K562 (cell line): ENCODE data around the gene HOXA9. TPM values are rescaled to one million over a fixed set of nuclear protein-coding genes. Genes with fewer than 3 reads are reported as not detected.

Experiments
- THRAP3 ChIP-seq: fragments of 450-650 bp; IDR thresholded peaks from 2 replicates; pipeline ENCODE4 v1.6.1; 2016; ENCODE audit warnings: mild to moderate bottlenecking, inconsistent platforms, borderline replicate concordance
- polyA plus RNA-seq, 8 experiments: library from polyadenylated mRNA; depleted of rRNA in 4 of 8; stranded (reverse) in 5 of 8; unstranded in 3 of 8; fragments of >200 nt; fragmentation: Nextera tagmentation in 2 of 8; fragmentation: Illumina TruSeq in 1 of 8; extraction: Ambion mirVana in 2 of 8; extraction: Trizol in 1 of 8; gene quantifications; 2 replicates each; pipeline versions ENCODE4 v1.2.1 to v1.2.3, GENCODE V29; 2011 to 2014; ENCODE audit warnings: inconsistent platforms in 1 of 8, missing spikeins in 1 of 8
- total RNA-seq, 7 experiments: library from RNA; depleted of rRNA in 6 of 7; stranded (reverse); fragments of >200 nt in 6 of 7; fragmentation: Illumina TruSeq in 2 of 7; extraction: Trizol in 2 of 7; gene quantifications; 2 replicates each; pipeline versions ENCODE4 v1.2.1 to v1.2.3, GENCODE V29; 2011 to 2021; ENCODE audit warnings: low replicate concordance in 1 of 7
- TF ChIP-seq, protein P1 (sequence below): fragments of 250-450 bp; sonication (Bioruptor Pico); IDR thresholded peaks from 2 replicates; pipeline ENCODE4 v1.5.0; 2021; ENCODE audit warnings: mild to moderate bottlenecking, borderline replicate concordance
- TF ChIP-seq, protein P2 (sequence below): fragments of 250-450 bp; sonication (Bioruptor Pico); IDR thresholded peaks from 2 replicates; pipeline ENCODE4 v1.8.0; 2021; ENCODE audit warnings: moderate library complexity, mild to moderate bottlenecking, inconsistent platforms
- TF ChIP-seq, protein P3 (sequence below): IDR thresholded peaks from 2 replicates; pipeline ENCODE4 v1.6.1; 2012; ENCODE audit warnings: low read depth, low read length, improper control_type of control experiment, borderline replicate concordance
- TF ChIP-seq, protein P4 (sequence below), 2 experiments: fragments of 450-650 bp in 1 of 2; sonication (generic) in 1 of 2; formaldehyde crosslinking in 1 of 2; IDR thresholded peaks; 2 replicates each; pipeline versions ENCODE4 v1.7.1 to v1.9.0; 2016 to 2022; ENCODE audit warnings: inconsistent platforms in 1 of 2, mild to moderate bottlenecking in 1 of 2, missing genetic modification reagents in 1 of 2

Gene HOXA9
- total and polyA plus RNA-seq, 9 of the 15 experiments (the other 6 are each of a cell fraction or from before 2014, with no cell fraction given), result not detected

DNA sequence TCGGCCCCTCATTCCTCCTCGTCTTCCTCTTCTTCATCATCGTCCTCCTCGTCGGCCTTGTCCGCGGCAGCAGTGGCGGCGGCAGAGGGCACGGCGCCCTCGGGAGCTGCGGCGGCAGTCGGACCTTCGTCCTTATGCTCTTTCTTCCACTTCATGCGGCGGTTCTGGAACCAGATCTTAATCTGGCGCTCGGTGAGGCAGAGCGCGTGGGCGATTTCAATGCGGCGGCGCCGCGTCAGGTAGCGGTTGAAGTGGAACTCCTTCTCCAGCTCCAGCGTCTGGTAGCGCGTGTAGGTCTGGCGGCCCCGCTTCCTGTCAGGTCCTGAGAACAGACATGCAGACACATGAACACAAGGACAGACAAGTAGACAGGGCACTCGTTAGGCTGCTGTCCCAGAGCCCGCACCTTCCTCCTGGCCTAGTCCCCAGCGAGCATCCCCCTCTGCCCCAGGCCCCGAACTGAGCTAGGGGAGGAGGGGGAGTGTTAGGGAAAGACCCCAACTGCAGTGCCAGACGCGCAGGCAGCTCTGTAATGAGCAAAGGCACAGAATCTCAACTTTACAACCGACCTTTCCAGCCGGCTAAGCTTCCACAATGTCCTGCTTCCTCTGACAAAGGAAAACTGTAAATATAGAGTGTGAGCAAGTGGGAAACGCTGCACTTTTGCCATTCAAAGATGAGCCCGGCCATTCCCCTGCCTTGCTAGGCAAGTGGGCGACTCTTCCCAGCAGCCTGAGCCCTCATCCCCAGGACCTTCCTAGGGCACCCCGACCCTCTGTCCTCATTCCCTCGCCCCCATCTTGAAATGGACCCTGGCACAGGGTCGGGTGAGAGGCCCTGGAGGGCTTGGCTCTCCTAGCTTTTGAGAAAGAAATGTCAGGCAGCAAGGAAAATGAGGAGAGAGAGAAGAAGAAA is 10.2 kb downstream of the HOXA9 start (continued):
- TF ChIP-seq, protein P1, sequence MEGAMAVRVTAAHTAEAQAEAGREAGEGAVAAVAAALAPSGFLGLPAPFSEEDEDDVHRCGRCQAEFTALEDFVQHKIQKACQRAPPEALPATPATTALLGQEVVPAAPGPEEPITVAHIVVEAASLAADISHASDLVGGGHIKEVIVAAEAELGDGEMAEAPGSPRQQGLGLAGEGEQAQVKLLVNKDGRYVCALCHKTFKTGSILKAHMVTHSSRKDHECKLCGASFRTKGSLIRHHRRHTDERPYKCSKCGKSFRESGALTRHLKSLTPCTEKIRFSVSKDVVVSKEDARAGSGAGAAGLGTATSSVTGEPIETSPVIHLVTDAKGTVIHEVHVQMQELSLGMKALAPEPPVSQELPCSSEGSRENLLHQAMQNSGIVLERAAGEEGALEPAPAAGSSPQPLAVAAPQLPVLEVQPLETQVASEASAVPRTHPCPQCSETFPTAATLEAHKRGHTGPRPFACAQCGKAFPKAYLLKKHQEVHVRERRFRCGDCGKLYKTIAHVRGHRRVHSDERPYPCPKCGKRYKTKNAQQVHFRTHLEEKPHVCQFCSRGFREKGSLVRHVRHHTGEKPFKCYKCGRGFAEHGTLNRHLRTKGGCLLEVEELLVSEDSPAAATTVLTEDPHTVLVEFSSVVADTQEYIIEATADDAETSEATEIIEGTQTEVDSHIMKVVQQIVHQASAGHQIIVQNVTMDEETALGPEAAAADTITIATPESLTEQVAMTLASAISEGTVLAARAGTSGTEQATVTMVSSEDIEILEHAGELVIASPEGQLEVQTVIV (CRISPR knock-in tag), result no peak
- TF ChIP-seq, protein P2, sequence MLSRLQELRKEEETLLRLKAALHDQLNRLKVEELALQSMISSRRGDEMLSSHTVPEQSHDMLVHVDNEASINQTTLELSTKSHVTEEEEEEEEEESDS (CRISPR knock-in tag), result no peak
- TF ChIP-seq, protein P3, sequence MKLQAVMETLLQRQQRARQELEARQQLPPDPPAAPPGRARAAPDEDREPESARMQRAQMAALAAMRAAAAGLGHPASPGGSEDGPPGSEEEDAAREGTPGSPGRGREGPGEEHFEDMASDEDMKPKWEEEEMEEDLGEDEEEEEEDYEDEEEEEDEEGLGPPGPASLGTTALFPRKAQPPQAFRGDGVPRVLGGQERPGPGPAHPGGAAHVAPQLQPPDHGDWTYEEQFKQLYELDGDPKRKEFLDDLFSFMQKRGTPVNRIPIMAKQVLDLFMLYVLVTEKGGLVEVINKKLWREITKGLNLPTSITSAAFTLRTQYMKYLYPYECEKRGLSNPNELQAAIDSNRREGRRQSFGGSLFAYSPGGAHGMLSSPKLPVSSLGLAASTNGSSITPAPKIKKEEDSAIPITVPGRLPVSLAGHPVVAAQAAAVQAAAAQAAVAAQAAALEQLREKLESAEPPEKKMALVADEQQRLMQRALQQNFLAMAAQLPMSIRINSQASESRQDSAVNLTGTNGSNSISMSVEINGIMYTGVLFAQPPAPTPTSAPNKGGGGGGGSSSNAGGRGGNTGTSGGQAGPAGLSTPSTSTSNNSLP, result no peak
- no peak for TF ChIP-seq THRAP3
- TF ChIP-seq, protein P4, sequence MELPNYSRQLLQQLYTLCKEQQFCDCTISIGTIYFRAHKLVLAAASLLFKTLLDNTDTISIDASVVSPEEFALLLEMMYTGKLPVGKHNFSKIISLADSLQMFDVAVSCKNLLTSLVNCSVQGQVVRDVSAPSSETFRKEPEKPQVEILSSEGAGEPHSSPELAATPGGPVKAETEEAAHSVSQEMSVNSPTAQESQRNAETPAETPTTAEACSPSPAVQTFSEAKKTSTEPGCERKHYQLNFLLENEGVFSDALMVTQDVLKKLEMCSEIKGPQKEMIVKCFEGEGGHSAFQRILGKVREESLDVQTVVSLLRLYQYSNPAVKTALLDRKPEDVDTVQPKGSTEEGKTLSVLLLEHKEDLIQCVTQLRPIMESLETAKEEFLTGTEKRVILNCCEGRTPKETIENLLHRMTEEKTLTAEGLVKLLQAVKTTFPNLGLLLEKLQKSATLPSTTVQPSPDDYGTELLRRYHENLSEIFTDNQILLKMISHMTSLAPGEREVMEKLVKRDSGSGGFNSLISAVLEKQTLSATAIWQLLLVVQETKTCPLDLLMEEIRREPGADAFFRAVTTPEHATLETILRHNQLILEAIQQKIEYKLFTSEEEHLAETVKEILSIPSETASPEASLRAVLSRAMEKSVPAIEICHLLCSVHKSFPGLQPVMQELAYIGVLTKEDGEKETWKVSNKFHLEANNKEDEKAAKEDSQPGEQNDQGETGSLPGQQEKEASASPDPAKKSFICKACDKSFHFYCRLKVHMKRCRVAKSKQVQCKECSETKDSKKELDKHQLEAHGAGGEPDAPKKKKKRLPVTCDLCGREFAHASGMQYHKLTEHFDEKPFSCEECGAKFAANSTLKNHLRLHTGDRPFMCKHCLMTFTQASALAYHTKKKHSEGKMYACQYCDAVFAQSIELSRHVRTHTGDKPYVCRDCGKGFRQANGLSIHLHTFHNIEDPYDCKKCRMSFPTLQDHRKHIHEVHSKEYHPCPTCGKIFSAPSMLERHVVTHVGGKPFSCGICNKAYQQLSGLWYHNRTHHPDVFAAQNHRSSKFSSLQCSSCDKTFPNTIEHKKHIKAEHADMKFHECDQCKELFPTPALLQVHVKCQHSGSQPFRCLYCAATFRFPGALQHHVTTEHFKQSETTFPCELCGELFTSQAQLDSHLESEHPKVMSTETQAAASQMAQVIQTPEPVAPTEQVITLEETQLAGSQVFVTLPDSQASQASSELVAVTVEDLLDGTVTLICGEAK (IDR thresholded peaks at IDR 0.05), result no peak
- TF ChIP-seq, protein P4 (CRISPR knock-in tag; IDR thresholded peaks at IDR 0.05), result no peak
